WTC11 (cell line): ENCODE results near the gene MIF.

Source experiments
- CREM ChIP-seq: sonication (generic); formaldehyde crosslinking; IDR thresholded peaks from 2 replicates; pipeline ENCODE4 v1.8.1; 2022; ENCODE audit warnings: mild to moderate bottlenecking, missing genetic modification reagents, moderate library complexity
- JUN ChIP-seq: sonication (generic); formaldehyde crosslinking; IDR thresholded peaks from 2 replicates; pipeline ENCODE4 v1.8.0; 2023; ENCODE audit warnings: mild to moderate bottlenecking, missing genetic modification reagents
- NR3C1 ChIP-seq: sonication (generic); formaldehyde crosslinking; conservative IDR thresholded peaks from 2 replicates; pipeline ENCODE4 v1.8.1; 2023; ENCODE audit warnings: low read depth, mild to moderate bottlenecking, missing genetic modification reagents
- TF ChIP-seq, protein P1 (sequence below): fragments of 200-600 bp; IDR thresholded peaks from 2 replicates; pipeline ENCODE4 v1.8.0; 2022; ENCODE audit warnings: antibody characterized with exemption
- TF ChIP-seq, protein P2 (sequence below): sonication (generic); formaldehyde crosslinking; IDR thresholded peaks from 2 replicates; pipeline ENCODE4 v1.8.1; 2022; ENCODE audit warnings: low read depth, missing genetic modification reagents, borderline replicate concordance
- TF ChIP-seq, protein P3 (sequence below): sonication (generic); formaldehyde crosslinking; conservative IDR thresholded peaks from 2 replicates; pipeline ENCODE4 v1.8.1; 2022; ENCODE audit warnings: mild to moderate bottlenecking, missing genetic modification reagents
- TF ChIP-seq, protein P4 (sequence below): sonication (generic); formaldehyde crosslinking; IDR thresholded peaks from 2 replicates; pipeline ENCODE4 v1.8.1; 2023; ENCODE audit warnings: mild to moderate bottlenecking, missing genetic modification reagents, moderate library complexity

DNA sequence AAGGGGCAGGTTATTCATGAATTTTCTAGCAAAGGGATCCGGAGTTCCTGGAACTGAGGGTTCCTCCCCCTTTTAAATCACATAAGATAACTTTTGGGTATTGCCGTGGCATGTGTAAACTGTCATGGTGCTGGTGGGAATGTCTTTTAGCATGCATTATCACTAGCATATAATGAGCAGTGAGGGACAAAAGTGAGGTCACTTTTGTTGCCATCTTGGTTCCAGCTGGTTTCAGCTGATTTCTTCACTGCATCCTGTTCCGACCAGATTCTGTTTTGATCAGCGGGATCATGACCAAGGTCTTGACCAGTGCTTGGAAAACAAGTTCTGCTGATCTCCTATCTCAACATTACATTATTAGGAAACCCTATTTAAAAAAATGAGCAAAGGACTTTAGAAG is 7.4 kb downstream of the MIF start:
- TF ChIP-seq, protein P1, sequence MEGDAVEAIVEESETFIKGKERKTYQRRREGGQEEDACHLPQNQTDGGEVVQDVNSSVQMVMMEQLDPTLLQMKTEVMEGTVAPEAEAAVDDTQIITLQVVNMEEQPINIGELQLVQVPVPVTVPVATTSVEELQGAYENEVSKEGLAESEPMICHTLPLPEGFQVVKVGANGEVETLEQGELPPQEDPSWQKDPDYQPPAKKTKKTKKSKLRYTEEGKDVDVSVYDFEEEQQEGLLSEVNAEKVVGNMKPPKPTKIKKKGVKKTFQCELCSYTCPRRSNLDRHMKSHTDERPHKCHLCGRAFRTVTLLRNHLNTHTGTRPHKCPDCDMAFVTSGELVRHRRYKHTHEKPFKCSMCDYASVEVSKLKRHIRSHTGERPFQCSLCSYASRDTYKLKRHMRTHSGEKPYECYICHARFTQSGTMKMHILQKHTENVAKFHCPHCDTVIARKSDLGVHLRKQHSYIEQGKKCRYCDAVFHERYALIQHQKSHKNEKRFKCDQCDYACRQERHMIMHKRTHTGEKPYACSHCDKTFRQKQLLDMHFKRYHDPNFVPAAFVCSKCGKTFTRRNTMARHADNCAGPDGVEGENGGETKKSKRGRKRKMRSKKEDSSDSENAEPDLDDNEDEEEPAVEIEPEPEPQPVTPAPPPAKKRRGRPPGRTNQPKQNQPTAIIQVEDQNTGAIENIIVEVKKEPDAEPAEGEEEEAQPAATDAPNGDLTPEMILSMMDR = no peak
- TF ChIP-seq CREM (no peak), JUN (CRISPR knock-in tag) (no peak), NR3C1 (CRISPR knock-in tag) (no peak)
- TF ChIP-seq, protein P2, sequence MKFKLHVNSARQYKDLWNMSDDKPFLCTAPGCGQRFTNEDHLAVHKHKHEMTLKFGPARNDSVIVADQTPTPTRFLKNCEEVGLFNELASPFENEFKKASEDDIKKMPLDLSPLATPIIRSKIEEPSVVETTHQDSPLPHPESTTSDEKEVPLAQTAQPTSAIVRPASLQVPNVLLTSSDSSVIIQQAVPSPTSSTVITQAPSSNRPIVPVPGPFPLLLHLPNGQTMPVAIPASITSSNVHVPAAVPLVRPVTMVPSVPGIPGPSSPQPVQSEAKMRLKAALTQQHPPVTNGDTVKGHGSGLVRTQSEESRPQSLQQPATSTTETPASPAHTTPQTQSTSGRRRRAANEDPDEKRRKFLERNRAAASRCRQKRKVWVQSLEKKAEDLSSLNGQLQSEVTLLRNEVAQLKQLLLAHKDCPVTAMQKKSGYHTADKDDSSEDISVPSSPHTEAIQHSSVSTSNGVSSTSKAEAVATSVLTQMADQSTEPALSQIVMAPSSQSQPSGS (CRISPR knock-in tag) = no peak
- TF ChIP-seq, protein P3, sequence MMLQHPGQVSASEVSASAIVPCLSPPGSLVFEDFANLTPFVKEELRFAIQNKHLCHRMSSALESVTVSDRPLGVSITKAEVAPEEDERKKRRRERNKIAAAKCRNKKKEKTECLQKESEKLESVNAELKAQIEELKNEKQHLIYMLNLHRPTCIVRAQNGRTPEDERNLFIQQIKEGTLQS (CRISPR knock-in tag) = no peak
- TF ChIP-seq, protein P4, sequence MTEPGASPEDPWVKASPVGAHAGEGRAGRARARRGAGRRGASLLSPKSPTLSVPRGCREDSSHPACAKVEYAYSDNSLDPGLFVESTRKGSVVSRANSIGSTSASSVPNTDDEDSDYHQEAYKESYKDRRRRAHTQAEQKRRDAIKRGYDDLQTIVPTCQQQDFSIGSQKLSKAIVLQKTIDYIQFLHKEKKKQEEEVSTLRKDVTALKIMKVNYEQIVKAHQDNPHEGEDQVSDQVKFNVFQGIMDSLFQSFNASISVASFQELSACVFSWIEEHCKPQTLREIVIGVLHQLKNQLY (CRISPR knock-in tag) = no peak
